Spleen (tissue), 11 donors: Measurements from ENCODE around the gene PAQR6. TPM values are rescaled to one million over a fixed set of nuclear protein-coding genes. Genes with fewer than 3 reads are reported as not detected.

Experiments used
- DNase-seq: peaks from one replicate; pipeline ENCODE4 v3.0.0-alpha.2; 2020
- H3K27ac ChIP-seq, 8 donors: fragments of 200-600 bp; sonication (generic) in 7 of 8; 1 replicate in 4 of 8; 2 replicates in 4 of 8; pipeline versions ENCODE4 v1.5.0 to v1.8.0; 2016 to 2021; ENCODE audit warnings: inconsistent platforms in 4 of 8, mild to moderate bottlenecking in 4 of 8, moderate library complexity in 1 of 8
- H3K27me3 ChIP-seq, 7 donors: fragments of 200-600 bp; sonication (generic) in 6 of 7; replicated peaks in 1 of 7; 1 replicate in 4 of 7; 2 replicates in 3 of 7; pipeline versions ENCODE4 v1.5.0 to v1.8.0; 2016 to 2021; ENCODE audit warnings: inconsistent platforms in 3 of 7, mild to moderate bottlenecking in 1 of 7
- H3K36me3 ChIP-seq, 6 donors: fragments of 200-600 bp; sonication (generic) in 5 of 6; 1 replicate in 4 of 6; 2 replicates in 2 of 6; pipeline versions ENCODE4 v1.5.0 to v1.8.0; 2016 to 2021; ENCODE audit warnings: inconsistent platforms in 2 of 6
- H3K4me1 ChIP-seq, 6 donors: fragments of 200-600 bp; sonication (generic) in 5 of 6; 1 replicate in 3 of 6; 2 replicates in 3 of 6; pipeline versions ENCODE4 v1.5.0 to v1.8.0; 2016 to 2021; ENCODE audit warnings: inconsistent platforms in 3 of 6
- H3K4me3 ChIP-seq, 8 donors: fragments of 200-600 bp; sonication (generic) in 7 of 8; 1 replicate in 4 of 8; 2 replicates in 4 of 8; pipeline versions ENCODE4 v1.5.0 to v1.8.0; 2016 to 2021; ENCODE audit warnings: inconsistent platforms in 4 of 8, mild to moderate bottlenecking in 4 of 8, moderate library complexity in 2 of 8
- H3K9me3 ChIP-seq, 8 donors: fragments of 200-600 bp; sonication (generic) in 7 of 8; 1 replicate in 4 of 8; 2 replicates in 4 of 8; pipeline versions ENCODE4 v1.5.0 to v1.8.0; 2016 to 2021; ENCODE audit warnings: inconsistent platforms in 4 of 8
- CTCF ChIP-seq, 11 experiments: fragments of 200-600 bp in 7 of 11; fragments of 450-650 bp in 4 of 11; sonication (generic) in 4 of 11; IDR thresholded peaks in 8 of 11; conservative IDR thresholded peaks in 3 of 11; 1 replicate in 7 of 11; 2 replicates in 4 of 11; pipeline versions ENCODE4 v1.4.0 to v1.8.0; 2016 to 2021; ENCODE audit warnings: antibody characterized with exemption in 11 of 11, inconsistent platforms in 4 of 11, mild to moderate bottlenecking in 1 of 11
- POLR2A ChIP-seq, 3 donors: fragments of 450-650 bp; IDR thresholded peaks; one replicate each; pipeline ENCODE4 v1.5.1; 2017; ENCODE audit warnings: antibody characterized with exemption in 3 of 3, mild to moderate bottlenecking in 1 of 3
- POLR2AphosphoS5 ChIP-seq, 3 donors: sonication (generic); formaldehyde crosslinking; IDR thresholded peaks; one replicate each; pipeline ENCODE4 v1.5.1; 2017; ENCODE audit warnings: antibody characterized with exemption in 3 of 3
- WGBS, 5 donors: extraction: QIAGEN DNeasy Blood & Tissue Kit in 3 of 5; methylation state at CpG; one replicate each; pipeline versions ENCODE4 v1.1.5 to v1.1.7; 2013 to 2018; 5-methylcytosine and 5-hydroxymethylcytosine counted together
- intact Hi-C: fragments of 100-400 bp; cut with DNase I; formaldehyde crosslinking; loops from one replicate; pipeline ENCODE4 v1.15.0; 2023; ENCODE audit warnings: low total_unique reads
- polyA plus RNA-seq, 3 donors: library from polyadenylated mRNA; stranded (reverse); fragments of 200-250 nt; gene quantifications; one replicate each; pipeline ENCODE4 v1.2.1, GENCODE V29; 2013
- total RNA-seq, 7 donors: library from RNA; depleted of rRNA in 3 of 7; stranded (reverse); fragments of >200 nt in 3 of 7; fragmentation: NEBNext Ultra II Directional in 4 of 7; extraction: Animal tissue kit (Norgen Biotek cat#: 25700) in 4 of 7; gene quantifications; one replicate each; pipeline versions ENCODE4 v1.1.0 to v1.2.1, GENCODE V29; 2016 to 2021
- donor health status: healthy with polysubstance abuse.
- donor health status: DM: no; HTN: no; CAD: no; lungs with moderate emphysema.
- donor health status: DM: no; HTN: no; CAD: no.
- donor health status: Bipolar disorder and iron deficiency.
- donor health status: healthy.
- donor health status: DM: no; HTN: no; CAD: no.
- donor health status: DM: yes; HTN: yes; CAD: no.

PAQR6 gene
- total and polyA plus RNA-seq, 10 donors = 0.80 to 4.0 (median 2.0) TPM

- TF ChIP-seq CTCF (IDR thresholded peaks at IDR 0.05 in 8 of 11, conservative IDR thresholded peaks at IDR 0.05 in 3 of 11) (no peak), POLR2A (IDR thresholded peaks at IDR 0.05) (no peak), POLR2AphosphoS5 (IDR thresholded peaks at IDR 0.05) (peak in 1 of 3 donors; percentile 42)
- 80 to 93% (median 87%) methylated on average over 5 of the region's 5 CpGs for WGBS, 5 donors
- Histone ChIP-seq H3K4me1 (peaks cover 11 to 53% (median 21%) of the 10 kb centered on the region in 6 donors), H3K27ac (no peak overlapping the region), H3K9me3 (no peaks in the 10 kb centered on the region), H3K27me3 (peaks cover 0 to 23% (median 12%) of the 10 kb centered on the region in 7 donors), H3K4me3 (no peak overlapping the region), H3K36me3 (peaks cover 0 to 59% (median 57%) of the 10 kb centered on the region in 6 donors)
- intact Hi-C loops = no loop called here
- DNase-seq = no peak
Observed at GRCh38 chr1:156249593-156249992, 1.7 kb upstream of the PAQR6 start.

GRCh38 chr1:156248323-156248683, 447 bp upstream of the PAQR6 start:
- H3K27me3 ChIP-seq = peaks cover 0 to 30% (median 12%) of the 10 kb centered on the region in 7 donors
- H3K4me1 ChIP-seq = peaks cover 11 to 53% (median 21%) of the 10 kb centered on the region in 6 donors
- intact Hi-C loops = no loop called here
- no peak for DNase-seq
- TF ChIP-seq POLR2A (IDR thresholded peaks at IDR 0.05) (no peak), POLR2AphosphoS5 (IDR thresholded peaks at IDR 0.05) (no peak), CTCF (IDR thresholded peaks at IDR 0.05 in 8 of 11, conservative IDR thresholded peaks at IDR 0.05 in 3 of 11) (no peak)
- no peak overlapping the region for H3K27ac ChIP-seq
- peaks cover 0 to 46% (median 44%) of the 10 kb centered on the region in 6 donors for H3K36me3 ChIP-seq
- H3K9me3 ChIP-seq = no peaks in the 10 kb centered on the region
- WGBS, 5 donors = 76 to 97% (median 86%) methylated on average over 3 to 4 of the region's 4 CpGs
- no peak overlapping the region for H3K4me3 ChIP-seq

GRCh38 chr1:156246781-156247459, 936 bp downstream of the PAQR6 start:
- Histone ChIP-seq H3K4me1 (peaks cover 11 to 43% (median 20%) of the 10 kb centered on the region in 6 donors), H3K27me3 (peaks cover 0 to 30% (median 12%) of the 10 kb centered on the region in 7 donors), H3K4me3 (no peak overlapping the region), H3K9me3 (no peaks in the 10 kb centered on the region), H3K36me3 (peaks cover 0 to 44% (median 34%) of the 10 kb centered on the region in 6 donors), H3K27ac (no peak overlapping the region)
- intact Hi-C loops = no loop called here
- TF ChIP-seq POLR2A (IDR thresholded peaks at IDR 0.05) = no peak
- TF ChIP-seq POLR2AphosphoS5 (IDR thresholded peaks at IDR 0.05) = peak in 2 of 3 donors; percentile 10 to 60
- TF ChIP-seq CTCF (IDR thresholded peaks at IDR 0.05 in 8 of 11, conservative IDR thresholded peaks at IDR 0.05 in 3 of 11) = no peak
- peak; percentile 68 for DNase-seq
- WGBS, 5 donors = 68 to 84% (median 74%) methylated on average over 14 to 16 of the region's 16 CpGs

- Histone ChIP-seq H3K4me3 (peak overlapping the region in 4 of 8 donors; percentile 36 to 68 (median 42)), H3K36me3 (peaks cover 0 to 44% (median 29%) of the 10 kb centered on the region in 6 donors), H3K4me1 (peaks cover 11 to 37% (median 17%) of the 10 kb centered on the region in 6 donors), H3K27me3 (peaks cover 0 to 30% (median 12%) of the 10 kb centered on the region in 7 donors), H3K27ac (peak overlapping the region in 1 of 8 donors; percentile 50), H3K9me3 (no peaks in the 10 kb centered on the region)
- intact Hi-C loops = no loop called here
- DNase-seq = no peak
- WGBS, 5 donors = 41 to 49% (median 44%) methylated on average over 10 of the region's 10 CpGs
- TF ChIP-seq CTCF (IDR thresholded peaks at IDR 0.05 in 8 of 11, conservative IDR thresholded peaks at IDR 0.05 in 3 of 11) (no peak), POLR2AphosphoS5 (IDR thresholded peaks at IDR 0.05) (no peak), POLR2A (IDR thresholded peaks at IDR 0.05) (no peak)
Observed at GRCh38 chr1:156246241-156246780, 1.5 kb downstream of the PAQR6 start.
